NCI-H1436 treated with DMSO at 0.1 percent for 48 hours (cell line): ENCODE measurements around the gene SETD1B.

Source experiments
- DNase-seq: peaks from one replicate; lab custom pipeline; 2025; lab: John Stamatoyannopoulos, UW

The SETD1B gene

DNA sequence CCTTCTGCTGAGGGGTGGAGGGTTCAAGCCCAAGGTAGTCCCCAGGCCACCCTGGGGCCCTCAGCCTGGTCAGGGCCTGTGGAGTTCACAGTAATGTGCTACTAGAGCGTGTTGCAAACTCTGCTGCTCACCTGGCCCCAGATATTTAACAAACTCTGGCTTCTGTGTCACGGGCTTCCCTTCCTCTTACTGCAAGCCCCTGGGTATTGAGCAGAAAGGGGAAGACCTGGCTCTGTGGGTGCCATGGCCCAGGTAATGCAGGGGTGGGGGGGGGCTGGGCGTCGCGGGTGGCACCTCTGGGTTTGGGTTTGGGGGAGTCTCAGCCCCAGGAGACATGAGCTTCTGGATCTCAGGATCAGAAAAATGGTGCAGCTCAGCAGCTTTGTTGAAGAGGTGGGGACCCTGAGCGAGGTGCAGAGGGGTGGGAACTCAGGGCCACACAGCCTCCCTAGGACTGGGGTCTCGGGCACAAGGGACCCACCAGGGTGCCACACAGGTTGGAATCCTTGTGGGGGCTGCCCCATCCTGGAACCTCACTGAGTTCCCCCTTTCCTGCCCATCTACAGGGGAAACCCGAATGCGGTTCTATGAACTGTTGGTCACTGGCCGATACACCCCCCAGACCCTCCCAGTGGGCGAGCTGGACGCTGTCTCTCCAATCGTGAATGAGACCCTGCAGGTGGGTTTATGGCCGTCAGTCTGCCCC, 4.0 kb downstream of the SETD1B start:
- DNase-seq = no peak

DNA sequence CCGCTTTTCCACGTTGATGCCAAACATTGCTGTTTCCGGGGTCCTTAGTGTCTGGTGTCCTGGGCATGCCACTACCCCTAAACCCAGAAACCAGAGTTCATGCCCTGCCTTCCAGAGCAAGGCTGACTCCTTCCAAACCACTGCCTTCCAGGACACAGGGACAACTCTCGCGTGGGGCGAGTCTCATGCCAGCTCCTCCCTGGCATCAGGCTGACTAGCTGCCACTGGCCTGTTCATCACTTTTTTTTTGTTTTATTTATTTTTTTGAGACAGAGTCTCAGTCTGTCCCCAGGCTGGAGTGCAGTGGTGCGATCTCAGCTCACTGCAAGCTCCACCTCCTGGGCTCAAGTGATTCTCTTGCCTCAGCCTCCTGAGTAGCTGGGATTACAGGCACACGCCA, 4.8 kb downstream of the SETD1B start:
- no peak for DNase-seq

DNA sequence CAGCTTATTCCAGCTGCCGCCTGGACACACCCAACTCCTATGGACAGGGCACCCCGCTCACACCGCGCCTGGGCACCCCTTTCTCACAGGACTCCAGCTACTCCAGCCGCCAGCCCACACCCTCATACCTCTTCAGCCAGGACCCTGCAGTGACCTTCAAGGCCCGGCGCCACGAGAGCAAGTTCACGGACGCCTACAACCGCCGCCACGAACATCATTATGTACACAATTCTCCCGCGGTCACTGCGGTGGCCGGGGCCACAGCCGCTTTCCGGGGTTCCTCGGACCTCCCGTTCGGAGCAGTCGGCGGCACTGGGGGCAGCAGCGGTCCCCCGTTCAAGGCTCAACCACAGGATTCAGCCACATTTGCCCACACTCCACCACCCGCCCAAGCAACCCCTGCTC, 5.9 kb downstream of the SETD1B start:
- DNase-seq = no peak

DNA sequence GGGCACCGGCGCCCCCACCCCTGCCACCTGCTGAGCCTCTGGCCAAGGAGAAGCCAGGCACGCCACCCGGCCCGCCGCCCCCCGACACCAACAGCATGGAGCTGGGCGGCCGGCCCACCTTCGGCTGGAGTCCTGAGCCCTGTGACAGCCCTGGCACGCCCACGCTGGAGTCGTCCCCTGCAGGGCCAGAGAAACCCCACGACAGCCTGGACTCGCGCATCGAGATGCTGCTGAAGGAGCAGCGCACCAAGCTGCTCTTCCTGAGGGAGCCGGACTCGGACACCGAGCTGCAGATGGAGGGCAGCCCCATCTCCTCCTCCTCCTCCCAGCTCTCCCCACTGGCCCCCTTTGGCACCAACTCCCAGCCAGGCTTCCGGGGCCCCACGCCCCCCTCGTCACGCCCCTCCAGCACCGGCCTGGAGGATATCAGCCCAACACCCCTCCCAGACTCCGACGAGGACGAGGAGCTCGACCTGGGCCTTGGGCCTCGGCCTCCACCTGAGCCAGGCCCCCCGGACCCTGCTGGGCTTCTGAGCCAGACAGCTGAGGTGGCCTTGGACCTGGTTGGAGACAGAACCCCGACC, 6.5 kb downstream of the SETD1B start:
- DNase-seq = no peak

DNA sequence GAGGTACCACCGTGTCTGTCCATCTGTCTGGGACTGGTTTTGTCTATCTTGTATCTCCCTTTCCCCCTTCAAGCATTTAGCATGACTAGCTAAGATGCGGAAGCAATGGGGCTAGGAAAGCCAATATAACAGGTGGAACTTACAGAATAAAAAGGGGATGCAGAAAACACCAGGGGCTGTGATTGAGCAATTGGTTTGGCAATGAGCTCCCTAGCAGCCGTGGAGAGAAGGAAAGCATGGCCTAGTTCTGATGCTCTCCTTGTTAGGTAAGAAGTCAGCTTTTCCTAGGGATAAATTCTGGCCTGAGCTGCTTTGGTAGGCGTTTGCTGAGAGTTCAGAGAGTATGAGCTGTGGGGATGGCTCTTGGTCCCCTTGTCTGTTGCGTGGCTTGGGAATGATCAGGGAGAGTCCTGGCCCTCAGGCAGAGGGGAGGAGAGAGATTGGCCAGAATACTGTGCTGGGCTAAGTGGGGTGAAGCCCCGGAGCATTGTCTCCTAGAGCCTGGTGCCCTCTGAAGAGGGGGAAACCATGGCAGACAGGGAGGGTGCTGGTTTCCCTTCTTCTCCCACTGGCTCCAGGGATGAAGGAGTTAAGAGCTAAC, 7.1 kb downstream of the SETD1B start:
- DNase-seq = no peak

DNA sequence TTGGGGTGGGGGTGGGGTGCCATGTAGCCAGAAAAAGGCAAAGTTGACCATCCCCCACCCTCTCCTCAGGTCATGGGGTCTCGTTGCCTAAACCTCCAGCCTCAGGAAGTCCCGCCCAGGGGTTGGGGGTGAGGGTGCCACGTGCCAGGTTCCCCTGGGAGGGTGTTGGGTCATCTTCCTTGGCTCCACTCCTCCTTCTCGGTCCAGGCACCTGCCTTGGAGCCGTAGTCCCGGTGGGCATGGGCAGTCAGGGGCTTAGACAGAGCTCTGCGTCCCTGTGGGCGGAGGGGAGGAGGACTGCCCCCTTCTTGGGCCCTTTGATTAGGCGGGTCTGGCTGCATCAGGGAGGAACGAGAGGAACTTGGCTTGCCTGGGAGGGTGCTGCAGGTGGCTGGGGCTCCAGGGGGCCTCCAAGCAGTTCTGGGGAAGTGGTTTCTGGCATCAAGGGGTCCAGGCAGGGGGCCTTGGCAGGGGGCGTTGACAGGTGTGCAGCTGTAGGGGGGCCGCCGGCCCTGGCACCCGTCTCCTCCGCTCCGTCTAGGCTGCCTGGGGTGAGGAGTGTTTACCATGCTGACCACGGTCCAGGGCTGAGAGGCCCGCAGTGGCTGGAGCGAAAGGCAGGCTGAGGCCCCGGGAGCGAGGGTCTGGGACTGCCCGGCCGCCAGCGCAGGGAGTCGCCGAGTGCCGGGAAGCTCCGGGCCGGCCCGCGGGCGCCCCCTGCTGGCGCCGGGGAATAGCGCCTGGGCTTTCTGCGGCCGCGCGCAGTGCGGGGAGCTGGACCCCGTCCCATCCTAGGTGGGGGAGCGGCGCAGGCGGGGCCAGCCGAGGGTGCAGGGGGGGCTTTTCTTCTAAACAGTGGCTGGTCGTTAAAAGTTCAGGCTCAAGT, 7.9 kb downstream of the SETD1B start:
- DNase-seq = no peak

DNA sequence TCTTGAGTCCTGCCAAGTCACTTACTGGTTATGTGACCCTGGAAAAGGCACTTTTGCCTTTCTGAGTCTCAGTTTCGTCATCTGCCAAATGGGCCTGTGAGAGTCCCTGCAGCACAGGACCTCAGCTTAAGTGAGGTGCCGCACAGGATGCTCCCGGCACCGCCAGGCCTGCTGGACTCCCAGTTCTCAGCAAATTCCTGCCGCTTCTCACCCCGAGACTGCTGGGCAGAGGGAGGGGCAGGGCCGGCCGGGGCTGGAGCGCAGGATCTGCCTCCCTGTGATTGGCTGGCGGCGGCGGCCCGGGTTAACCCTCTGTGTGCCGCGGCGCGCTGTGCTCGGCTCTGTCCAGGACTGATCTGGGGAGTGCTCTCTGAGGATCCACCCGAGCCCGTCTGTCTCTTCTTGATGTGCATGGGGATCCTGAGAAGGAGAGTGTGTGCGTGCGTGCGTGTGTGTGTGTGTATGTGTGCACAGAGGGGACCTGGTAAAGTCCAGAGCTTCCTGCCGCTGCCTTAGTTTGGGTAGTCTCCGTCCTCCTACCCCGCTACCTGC, 8.6 kb downstream of the SETD1B start:
- no peak for DNase-seq

DNA sequence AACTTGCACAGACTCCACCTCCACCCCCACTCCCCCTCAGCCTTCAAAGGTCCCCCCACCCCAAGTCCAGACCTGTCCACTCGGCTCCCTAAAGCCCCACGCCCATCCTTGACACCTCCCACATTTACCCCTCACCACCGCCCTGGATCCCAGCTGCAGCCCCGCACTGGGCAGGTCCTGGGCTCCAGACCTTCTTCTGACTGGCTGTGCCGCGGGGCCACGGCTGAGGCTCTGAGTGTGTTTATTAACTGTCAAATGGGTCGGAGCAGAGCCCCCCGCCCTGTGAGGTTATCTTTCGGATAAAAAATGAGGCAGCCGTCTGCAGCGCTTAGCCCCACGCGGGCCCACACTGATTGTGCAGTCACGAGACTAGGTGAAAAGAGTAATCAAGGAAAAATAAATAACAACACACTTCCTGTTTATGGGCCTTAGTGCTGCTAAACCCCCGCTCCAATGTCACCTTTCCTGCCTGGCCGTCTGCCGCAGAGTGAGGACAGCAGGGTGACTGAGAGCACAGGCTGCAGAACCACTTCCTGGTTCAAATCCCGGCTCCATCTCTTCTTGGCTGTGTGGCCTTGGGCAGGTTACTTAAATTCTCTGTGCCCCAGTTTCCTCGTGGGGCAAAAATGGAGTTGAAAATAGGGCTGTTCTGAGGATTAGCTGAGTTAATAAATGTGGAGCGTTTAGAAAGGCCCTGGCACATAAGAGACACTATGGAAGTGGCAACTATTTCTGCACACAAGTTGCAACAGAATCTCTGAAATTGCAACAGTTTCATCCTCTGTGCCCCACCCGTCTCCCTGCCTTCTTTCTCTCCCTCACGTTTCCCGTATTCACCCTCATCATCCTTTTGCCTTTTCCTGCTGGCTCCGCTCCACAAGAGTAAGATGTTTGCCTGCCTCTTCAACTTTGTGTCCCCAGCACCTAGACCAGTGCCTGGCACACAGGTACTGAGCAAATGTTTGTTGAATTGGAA, 9.4 kb downstream of the SETD1B start:
- DNase-seq = no peak

DNA sequence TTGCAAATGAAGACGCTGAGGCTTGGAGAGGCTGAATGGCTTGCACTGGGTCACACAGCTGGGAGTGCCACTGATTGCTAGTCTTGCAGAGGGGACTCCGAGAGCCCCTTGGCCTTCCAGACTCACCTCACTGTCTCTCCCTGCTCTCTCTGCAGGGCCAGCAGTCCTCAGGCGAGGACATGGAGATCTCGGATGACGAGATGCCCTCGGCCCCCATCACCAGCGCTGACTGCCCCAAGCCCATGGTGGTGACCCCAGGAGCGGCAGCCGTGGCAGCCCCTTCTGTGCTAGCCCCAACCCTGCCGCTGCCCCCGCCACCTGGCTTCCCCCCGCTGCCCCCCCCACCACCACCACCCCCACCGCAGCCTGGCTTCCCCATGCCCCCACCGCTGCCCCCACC, 10.1 kb downstream of the SETD1B start:
- no peak for DNase-seq

DNA sequence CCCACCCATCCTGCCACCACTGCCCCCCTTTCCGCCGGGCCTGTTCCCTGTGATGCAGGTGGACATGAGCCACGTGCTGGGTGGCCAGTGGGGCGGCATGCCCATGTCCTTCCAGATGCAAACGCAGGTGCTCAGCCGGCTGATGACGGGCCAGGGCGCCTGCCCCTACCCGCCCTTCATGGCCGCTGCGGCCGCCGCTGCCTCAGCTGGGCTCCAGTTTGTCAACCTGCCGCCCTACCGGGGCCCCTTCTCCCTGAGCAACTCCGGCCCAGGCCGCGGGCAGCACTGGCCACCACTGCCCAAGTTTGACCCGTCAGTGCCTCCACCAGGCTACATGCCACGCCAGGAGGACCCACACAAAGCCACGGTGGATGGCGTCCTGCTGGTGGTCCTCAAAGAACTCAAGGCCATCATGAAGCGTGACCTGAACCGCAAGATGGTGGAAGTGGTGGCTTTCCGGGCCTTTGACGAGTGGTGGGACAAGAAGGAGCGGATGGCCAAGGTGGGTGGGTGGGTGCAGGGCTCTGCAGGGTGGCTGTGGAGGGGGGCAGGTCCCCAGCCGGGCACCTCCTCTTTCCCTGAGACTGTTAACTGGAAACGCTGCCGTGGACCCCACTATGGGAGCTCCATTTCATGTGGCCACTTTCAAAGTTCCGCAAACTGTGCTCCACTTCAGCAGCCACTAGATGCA, 10.8 kb downstream of the SETD1B start:
- no peak for DNase-seq

DNA sequence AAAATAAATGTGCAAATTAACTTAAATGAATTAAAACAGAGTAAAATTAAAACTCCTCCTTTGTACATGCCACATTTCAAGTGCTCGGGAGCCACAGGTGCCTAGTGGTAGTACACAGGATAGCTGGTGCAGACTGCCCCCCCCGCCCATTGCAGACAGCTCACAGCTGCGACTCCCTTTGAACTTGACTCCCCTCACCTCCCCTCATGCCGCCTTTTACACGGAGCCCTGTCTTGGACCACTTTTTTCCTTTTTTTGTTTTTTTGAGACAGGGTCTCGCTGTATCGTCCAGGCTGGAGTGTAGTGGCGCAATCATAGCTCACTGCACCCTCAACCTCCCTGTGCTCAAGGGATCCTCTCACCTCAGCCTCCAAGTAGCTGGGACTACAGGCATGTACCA, 11.5 kb downstream of the SETD1B start:
- DNase-seq = no peak

DNA sequence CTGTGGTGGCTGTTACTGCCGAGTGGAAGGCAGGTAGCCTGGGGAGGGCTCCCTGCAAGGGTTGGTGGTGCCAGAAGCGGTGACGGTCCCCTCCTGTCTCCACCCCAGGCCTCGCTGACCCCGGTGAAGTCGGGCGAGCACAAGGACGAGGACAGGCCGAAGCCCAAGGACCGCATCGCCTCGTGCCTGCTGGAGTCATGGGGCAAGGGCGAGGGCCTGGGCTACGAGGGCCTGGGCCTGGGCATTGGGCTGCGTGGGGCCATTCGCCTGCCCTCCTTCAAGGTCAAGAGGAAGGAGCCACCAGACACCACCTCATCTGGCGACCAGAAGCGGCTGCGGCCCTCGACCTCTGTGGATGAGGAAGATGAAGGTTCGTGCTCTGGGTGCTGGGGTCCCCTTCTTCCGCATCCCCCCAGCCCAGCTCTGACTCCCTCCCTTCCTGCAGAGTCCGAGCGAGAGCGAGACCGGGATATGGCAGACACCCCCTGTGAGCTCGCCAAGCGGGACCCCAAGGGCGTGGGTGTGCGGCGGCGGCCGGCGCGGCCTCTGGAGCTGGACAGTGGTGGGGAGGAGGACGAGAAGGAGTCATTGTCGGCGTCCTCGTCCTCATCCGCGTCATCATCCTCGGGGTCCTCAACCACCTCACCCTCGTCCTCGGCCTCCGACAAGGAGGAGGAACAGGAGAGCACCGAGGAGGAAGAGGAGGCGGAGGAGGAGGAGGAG, 13.3 kb downstream of the SETD1B start:
- DNase-seq = no peak

DNA sequence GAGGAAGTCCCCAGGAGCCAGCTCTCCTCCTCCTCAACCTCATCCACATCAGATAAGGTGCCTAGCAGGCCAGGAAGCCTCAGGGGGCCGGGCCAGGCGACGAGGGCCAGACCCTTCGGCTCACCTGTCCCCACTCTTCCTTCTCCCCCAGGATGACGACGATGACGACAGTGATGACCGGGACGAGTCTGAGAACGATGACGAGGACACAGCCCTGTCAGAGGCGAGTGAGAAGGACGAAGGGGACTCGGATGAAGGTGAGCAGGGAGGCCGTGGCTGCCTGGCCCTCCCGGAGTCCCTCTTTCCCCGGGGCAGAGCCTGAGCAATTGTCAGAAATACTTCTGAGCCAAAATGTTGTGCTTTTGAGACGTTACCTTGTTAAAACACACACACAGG, 13.8 kb downstream of the SETD1B start:
- DNase-seq = no peak

DNA sequence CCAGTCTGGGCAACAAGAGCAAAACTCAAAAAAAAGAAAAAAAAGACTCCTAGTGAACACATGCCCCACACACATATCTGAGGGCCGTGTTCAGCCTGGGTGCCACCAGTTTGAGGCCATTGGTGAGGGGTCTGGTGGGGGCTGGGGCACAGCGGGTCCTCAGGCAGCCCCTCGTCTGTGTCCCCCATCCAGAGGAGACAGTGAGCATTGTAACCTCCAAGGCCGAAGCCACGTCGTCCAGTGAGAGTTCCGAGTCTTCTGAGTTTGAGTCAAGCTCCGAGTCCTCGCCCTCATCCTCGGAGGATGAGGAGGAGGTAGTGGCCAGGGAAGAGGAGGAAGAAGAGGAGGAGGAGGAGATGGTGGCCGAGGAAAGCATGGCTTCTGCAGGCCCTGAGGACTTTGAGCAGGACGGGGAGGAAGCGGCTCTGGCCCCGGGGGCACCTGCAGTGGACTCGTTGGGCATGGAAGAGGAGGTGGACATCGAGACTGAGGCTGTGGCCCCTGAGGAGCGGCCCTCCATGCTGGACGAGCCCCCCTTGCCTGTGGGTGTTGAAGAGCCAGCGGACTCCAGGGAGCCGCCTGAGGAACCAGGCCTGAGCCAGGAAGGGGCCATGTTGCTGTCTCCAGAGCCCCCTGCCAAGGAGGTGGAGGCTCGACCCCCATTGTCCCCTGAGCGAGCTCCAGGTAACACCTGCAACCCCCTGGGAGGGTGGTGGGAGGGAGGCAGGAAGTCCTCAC, 15.6 kb downstream of the SETD1B start:
- DNase-seq = no peak

DNA sequence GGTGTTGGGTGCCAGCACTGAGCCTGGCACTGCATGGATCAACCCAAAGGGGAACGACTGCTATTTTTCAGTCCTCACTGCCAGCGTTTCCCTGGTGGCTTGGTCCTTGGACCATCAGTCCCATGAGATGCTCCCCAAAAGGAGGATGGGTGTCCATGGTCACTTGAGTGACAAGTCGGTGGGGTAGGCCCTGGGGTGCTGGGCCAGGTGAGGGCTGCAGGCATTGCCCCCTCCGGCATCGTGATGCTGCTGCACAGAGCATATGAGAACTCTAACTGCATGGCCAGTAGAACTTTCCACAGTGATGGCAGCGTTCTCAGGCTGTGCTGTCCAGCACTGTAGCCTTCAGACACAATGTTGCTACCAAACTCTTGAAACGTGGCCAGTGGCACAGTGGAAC, 16.2 kb downstream of the SETD1B start:
- DNase-seq = no peak

DNA sequence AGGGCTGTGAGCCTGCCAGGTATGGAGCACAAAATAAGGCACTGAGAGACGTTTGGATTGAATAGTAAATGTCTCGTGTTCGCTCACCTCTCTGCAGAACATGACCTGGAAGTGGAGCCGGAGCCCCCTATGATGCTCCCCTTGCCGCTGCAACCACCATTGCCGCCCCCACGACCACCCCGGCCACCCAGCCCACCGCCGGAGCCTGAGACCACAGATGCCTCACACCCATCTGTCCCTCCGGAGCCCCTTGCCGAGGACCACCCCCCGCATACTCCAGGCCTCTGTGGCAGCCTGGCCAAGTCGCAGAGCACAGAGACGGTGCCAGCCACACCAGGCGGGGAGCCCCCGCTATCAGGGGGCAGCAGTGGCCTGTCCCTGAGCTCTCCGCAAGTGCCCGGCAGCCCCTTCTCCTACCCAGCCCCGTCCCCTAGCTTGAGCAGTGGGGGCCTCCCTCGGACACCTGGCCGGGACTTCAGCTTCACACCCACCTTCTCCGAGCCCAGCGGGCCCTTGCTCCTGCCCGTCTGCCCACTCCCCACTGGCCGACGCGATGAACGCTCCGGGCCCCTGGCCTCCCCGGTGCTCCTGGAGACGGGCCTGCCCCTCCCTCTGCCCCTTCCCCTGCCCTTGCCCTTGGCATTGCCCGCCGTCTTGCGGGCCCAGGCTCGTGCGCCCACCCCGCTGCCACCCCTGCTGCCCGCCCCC, 18.7 kb downstream of the SETD1B start:
- no peak for DNase-seq

DNA sequence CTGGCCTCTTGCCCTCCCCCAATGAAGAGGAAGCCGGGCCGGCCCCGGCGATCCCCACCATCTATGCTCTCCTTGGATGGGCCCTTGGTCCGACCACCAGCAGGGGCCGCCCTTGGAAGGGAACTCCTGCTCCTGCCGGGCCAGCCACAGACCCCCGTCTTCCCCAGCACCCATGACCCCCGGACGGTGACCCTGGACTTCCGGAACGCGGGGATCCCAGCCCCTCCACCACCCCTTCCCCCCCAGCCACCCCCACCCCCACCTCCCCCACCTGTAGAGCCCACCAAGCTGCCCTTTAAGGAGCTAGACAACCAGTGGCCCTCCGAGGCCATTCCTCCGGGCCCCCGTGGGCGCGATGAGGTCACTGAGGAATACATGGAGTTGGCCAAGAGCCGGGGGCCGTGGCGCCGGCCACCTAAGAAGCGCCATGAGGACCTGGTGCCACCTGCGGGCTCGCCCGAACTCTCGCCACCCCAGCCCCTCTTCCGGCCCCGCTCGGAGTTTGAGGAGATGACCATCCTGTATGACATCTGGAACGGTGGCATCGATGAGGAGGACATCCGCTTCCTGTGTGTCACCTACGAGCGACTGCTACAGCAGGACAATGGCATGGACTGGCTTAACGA, 19.4 kb downstream of the SETD1B start:
- DNase-seq = no peak

DNA sequence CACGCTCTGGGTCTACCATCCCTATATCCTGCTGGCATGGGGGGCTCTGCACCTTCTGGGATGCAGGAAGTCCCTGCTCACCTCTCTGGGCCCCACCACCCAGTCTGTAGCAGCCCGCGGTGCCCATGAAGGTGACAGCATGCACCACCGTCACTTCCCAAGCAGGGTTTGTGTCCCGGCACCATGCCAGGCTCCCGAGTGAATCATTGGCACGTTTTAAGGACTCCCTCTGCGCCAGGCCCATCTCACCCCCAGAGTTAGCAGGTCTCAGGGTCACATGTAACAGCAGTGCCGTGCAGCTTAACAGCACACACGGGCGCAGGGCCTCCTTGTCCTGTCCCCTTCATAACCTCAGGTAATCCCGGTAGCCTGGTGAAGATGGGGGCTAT, 19.9 kb downstream of the SETD1B start:
- DNase-seq = no peak
